ENCODE results near the gene GIPC1. TPM values are rescaled to one million over a fixed set of nuclear protein-coding genes. Genes with fewer than 3 reads are reported as not detected.

Gene GIPC1
- total RNA-seq, 1 experiment from 2014 or later: 67.4 TPM

DNA sequence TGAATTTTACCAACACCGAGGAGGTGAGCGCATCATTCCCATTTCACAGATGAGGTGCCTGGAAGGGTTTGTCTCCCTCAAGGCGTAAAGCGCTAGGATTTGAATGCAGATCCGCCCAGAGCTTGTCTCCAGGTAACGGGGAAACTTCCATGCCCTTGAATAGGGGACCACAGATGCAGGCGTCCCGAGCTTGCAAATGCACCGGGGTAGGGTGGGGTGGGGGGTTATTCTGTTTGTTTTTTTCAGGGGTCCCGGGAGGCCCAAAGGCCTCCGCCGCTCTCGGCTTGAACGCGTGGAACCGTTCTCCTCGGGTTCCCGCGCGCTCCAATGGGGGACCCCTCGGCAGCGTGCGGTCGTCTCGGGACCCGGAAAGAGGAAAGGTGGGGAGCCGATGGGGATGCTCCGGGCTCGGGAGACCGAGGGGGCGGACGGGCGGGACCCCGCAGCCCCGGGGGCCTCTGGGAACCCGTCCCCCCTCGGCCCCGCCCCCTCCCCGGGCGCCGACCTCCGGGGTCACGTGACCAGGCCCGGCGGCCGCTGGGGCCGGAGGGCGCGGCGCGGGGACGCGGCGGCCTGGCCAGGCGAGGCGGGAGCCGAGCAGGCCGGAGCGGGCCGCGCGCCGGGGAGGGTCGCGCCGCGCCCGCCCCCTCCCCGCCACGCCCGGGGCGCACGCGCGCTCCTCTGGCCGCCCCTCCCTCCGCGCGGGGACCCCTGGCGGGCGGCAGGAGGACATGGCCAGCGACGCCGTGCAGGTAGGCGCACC lies 63.0 kb downstream of the GIPC1 start, which contains the start of gene PKN1:
Gene PKN1 (plus strand): TSS at position 516 of the 763 bp plus-strand sequence. CDS start 216 bp downstream, at position 732.
- peak; percentile 81 to 84 for DNase-seq
- H3K27ac ChIP-seq: peak within 1 kb of the TSS; percentile 36
- H3K4me3 ChIP-seq: peak within 1 kb of the TSS; percentile 70
- H3K9me3 ChIP-seq (replicated peaks): no peaks in the 10 kb centered on the region
- H3K27me3 ChIP-seq: no peaks in the 10 kb centered on the region
- no peaks in the 10 kb centered on the region for H3K36me3 ChIP-seq
- H3K4me1 ChIP-seq: peaks cover 9% of the 10 kb centered on the region

DNA sequence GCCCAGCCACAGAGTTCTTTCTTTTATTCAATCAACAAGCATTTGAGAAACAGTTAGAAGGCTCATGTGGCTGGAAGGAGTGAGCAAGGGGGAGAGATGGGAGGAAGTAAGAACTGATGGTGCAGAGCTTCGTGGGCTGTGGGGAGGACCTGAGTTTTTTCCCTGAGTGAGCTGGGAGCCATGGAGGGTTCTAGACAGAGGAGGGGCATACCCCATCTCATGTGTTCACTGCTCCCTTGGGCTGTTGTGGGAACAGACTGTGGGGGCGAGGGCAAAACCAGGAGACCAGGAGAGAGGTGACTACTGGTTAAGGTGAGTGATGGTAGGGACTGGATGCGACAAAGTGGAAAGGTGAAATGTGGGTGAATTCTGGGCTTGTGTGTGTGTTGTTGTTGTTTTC lies 65.2 kb downstream of the GIPC1 start:
- no peak overlapping the region for H3K4me3 ChIP-seq
- H3K4me1 ChIP-seq: peaks cover 18% of the 10 kb centered on the region
- H3K36me3 ChIP-seq: no peaks in the 10 kb centered on the region
- no peak for DNase-seq
- no peaks in the 10 kb centered on the region for H3K9me3 ChIP-seq (replicated peaks)
- no peak overlapping the region for H3K27ac ChIP-seq
- H3K27me3 ChIP-seq: no peaks in the 10 kb centered on the region

DNA sequence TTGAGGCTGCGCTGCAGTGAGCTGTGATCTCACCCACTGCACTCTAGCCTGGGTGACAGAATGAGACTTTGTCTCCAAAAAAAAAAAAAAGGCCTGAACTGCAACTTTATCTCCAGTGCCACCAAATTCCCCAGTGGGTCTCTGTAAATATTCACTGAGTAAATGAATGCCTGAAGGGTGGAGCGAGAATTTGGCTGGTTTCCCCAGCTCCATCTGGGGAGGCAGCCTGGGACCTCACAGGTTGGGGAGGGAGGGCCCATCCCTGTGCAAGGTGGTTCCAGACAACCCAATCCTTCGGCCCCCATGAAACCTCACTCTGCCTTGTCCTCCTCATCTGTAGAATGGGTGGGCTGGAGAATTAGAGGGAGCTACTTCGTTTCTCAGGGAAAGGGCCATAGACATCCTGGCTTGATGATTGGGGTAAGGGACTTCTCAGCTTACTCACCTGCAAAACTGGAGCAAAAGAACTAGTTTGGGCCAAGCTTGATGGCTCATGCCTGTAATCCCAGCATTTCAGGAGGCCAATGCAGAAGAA lies 67.0 kb downstream of the GIPC1 start:
- Histone ChIP-seq H3K9me3 (replicated peaks) (no peaks in the 10 kb centered on the region), H3K4me1 (peaks cover 12% of the 10 kb centered on the region), H3K4me3 (no peak overlapping the region), H3K36me3 (no peaks in the 10 kb centered on the region), H3K27me3 (no peaks in the 10 kb centered on the region), H3K27ac (no peak overlapping the region)
- peak in 1 of 2 experiments; percentile 45 for DNase-seq

Other genes with a start within 250 kb of the GIPC1 start
- gene ADGRE5, start 114.7 kb downstream of the GIPC1 start, total RNA-seq (2014; rRNA removed; shearing (Covaris generic)): 20.4 and 22.6 TPM in 2 replicates
- 180 and 188 TPM in 2 replicates for gene DDX39A, start 76.8 kb downstream of the GIPC1 start, total RNA-seq (2014; rRNA removed; shearing (Covaris generic))
- gene PKN1, start 62.8 kb downstream of the GIPC1 start, total RNA-seq (2014; rRNA removed; shearing (Covaris generic)): 63.5 and 66.2 TPM in 2 replicates
- gene PTGER1, start 20.8 kb downstream of the GIPC1 start, total RNA-seq (2014; rRNA removed; shearing (Covaris generic)): 1.2 and 1.7 TPM in 2 replicates
- 166 and 178 TPM in 2 replicates for gene DNAJB1, start 22.3 kb upstream of the GIPC1 start, total RNA-seq (2014; rRNA removed; shearing (Covaris generic))
- gene TECR, start 33.5 kb upstream of the GIPC1 start, total RNA-seq (2014; rRNA removed; shearing (Covaris generic)): 188 and 189 TPM in 2 replicates
- 240 and 323 TPM in 2 replicates for gene NDUFB7, start 75.9 kb upstream of the GIPC1 start, total RNA-seq (2014; rRNA removed; shearing (Covaris generic))
- gene CLEC17A, start 87.0 kb upstream of the GIPC1 start, total RNA-seq (2014; rRNA removed; shearing (Covaris generic)): 0.04 TPM in 1 of 2 replicates, not detected in the other
- gene ADGRE3, start 178.7 kb upstream of the GIPC1 start, total RNA-seq (2014; rRNA removed; shearing (Covaris generic)): not detected in 2 replicates
- gene ZNF333, start 193.9 kb upstream of the GIPC1 start, total RNA-seq (2014; rRNA removed; shearing (Covaris generic)): 13.0 and 14.4 TPM in 2 replicates